Measurements from ENCODE around the gene RAB22A.
"Not testable (repeated sequence)": the region's sequence is repeated elsewhere in the genome, so short reads cannot be mapped to it uniquely, and the experiment has no call there.

The RAB22A gene

GRCh38 chr20:58362970-58363369 is 53.5 kb downstream of the RAB22A start:
- DNase-seq (ENCODE audit: low read depth), result no peak
- no peak for TF ChIP-seq CTCF (IDR thresholded peaks at IDR 0.05; ENCODE audit: control insufficient read depth, insufficient read depth, low read depth, low read length, missing control alignments)

GRCh38 chr20:58366866-58367265 is 57.4 kb downstream of the RAB22A start:
- H3K4me3 ChIP-seq (ENCODE audit: control insufficient read depth, low read depth, low read length), result no peak overlapping the region
- DNase-seq (ENCODE audit: low read depth), result no peak
- no peak for TF ChIP-seq CTCF (IDR thresholded peaks at IDR 0.05; ENCODE audit: control insufficient read depth, insufficient read depth, low read depth, low read length, missing control alignments)

More at GRCh38 chr20:58362970-58363369, 53.5 kb downstream of the RAB22A start:
- no peak overlapping the region for H3K4me3 ChIP-seq (ENCODE audit: control insufficient read depth, low read depth, low read length)

GRCh38 chr20:58372806-58373205 is 63.3 kb downstream of the RAB22A start:
- no peak for DNase-seq (ENCODE audit: low read depth)
- TF ChIP-seq CTCF (IDR thresholded peaks at IDR 0.05; ENCODE audit: control insufficient read depth, insufficient read depth, low read depth, low read length, missing control alignments), result no peak
- H3K4me3 ChIP-seq (ENCODE audit: control insufficient read depth, low read depth, low read length), result no peak overlapping the region

- H3K4me3 ChIP-seq (ENCODE audit: control insufficient read depth, low read depth, low read length); DNase-seq (ENCODE audit: low read depth): not testable (repeated sequence)
These were observed 63.8 kb downstream of the RAB22A start for GRCh38 chr20:58373296-58373695.

- DNase-seq (ENCODE audit: low read depth), result no peak
- no peak for TF ChIP-seq CTCF (IDR thresholded peaks at IDR 0.05; ENCODE audit: control insufficient read depth, insufficient read depth, low read depth, low read length, missing control alignments)
- no peak overlapping the region for H3K4me3 ChIP-seq (ENCODE audit: control insufficient read depth, low read depth, low read length)
These were observed 64.7 kb downstream of the RAB22A start for GRCh38 chr20:58374027-58374850.

- no peak overlapping the region for H3K4me3 ChIP-seq (ENCODE audit: control insufficient read depth, low read depth, low read length)
- DNase-seq (ENCODE audit: low read depth), result no peak
- TF ChIP-seq CTCF (IDR thresholded peaks at IDR 0.05; ENCODE audit: control insufficient read depth, insufficient read depth, low read depth, low read length, missing control alignments), result no peak
These were observed 65.6 kb downstream of the RAB22A start for GRCh38 chr20:58374906-58375758.

Measured in AG09309 (cell line).